ENCODE data around the gene NLRP6. TPM values are rescaled to one million over a fixed set of nuclear protein-coding genes. Genes with fewer than 3 reads are reported as not detected.
"Not testable (repeated sequence)": the region's sequence is repeated elsewhere in the genome, so short reads cannot be mapped to it uniquely, and the experiment has no call there.

Gene NLRP6
- total and polyA plus RNA-seq, 9 donors = 0.02 to 1.1 (median 0.20) TPM; not detected in 3

GRCh38 chr11:266676-267439, 11.3 kb upstream of the NLRP6 start:
- no peak for TF ChIP-seq EP300 (IDR thresholded peaks at IDR 0.05)
- no peak for TF ChIP-seq CTCF (IDR thresholded peaks at IDR 0.05)
- TF ChIP-seq POLR2A (IDR thresholded peaks at IDR 0.05) = no peak
- no peaks in the 10 kb centered on the region for H3K4me1 ChIP-seq (ENCODE audit: insufficient read depth)
- no peaks in the 10 kb centered on the region for H3K27me3 ChIP-seq
- H3K36me3 ChIP-seq = no peaks in the 10 kb centered on the region
- WGBS, 3 donors = 79 to 91% (median 89%) methylated on average over 5 to 7 of the region's 13 CpGs
- intact Hi-C loops (cut with DNase I) = no loop called here
- DNase-seq = no peak
- no peaks in the 10 kb centered on the region for H3K9me3 ChIP-seq
- no peak overlapping the region for H3K4me3 ChIP-seq
- no peak overlapping the region for H3K27ac ChIP-seq

GRCh38 chr11:267491-267994, 10.7 kb upstream of the NLRP6 start:
- WGBS, 3 donors = 43 to 46% (median 44%) methylated on average over 17 of the region's 18 CpGs
- TF ChIP-seq EP300 (IDR thresholded peaks at IDR 0.05) = no peak
- TF ChIP-seq CTCF (IDR thresholded peaks at IDR 0.05) = no peak
- no peak for TF ChIP-seq POLR2A (IDR thresholded peaks at IDR 0.05)
- H3K27me3 ChIP-seq = no peaks in the 10 kb centered on the region
- intact Hi-C loops (cut with DNase I) = no loop called here
- no peaks in the 10 kb centered on the region for H3K9me3 ChIP-seq
- no peak for DNase-seq
- H3K4me1 ChIP-seq (ENCODE audit: insufficient read depth) = no peaks in the 10 kb centered on the region
- no peak overlapping the region for H3K4me3 ChIP-seq
- no peak overlapping the region for H3K27ac ChIP-seq
- no peaks in the 10 kb centered on the region for H3K36me3 ChIP-seq

GRCh38 chr11:268716-269145, 9.5 kb upstream of the NLRP6 start:
- intact Hi-C loops (cut with DNase I); H3K4me3 ChIP-seq; H3K4me1 ChIP-seq (ENCODE audit: insufficient read depth); H3K27me3 ChIP-seq; H3K27ac ChIP-seq; H3K36me3 ChIP-seq; H3K9me3 ChIP-seq: not testable (repeated sequence)
- WGBS, 3 donors = 43 to 56% (median 45%) methylated on average over 16 of the region's 16 CpGs
- DNase-seq = peak in 1 of 5 donors; percentile 42

GRCh38 chr11:269146-269890, 8.9 kb upstream of the NLRP6 start:
- H3K4me3 ChIP-seq = no peak overlapping the region
- H3K9me3 ChIP-seq = no peaks in the 10 kb centered on the region
- WGBS, 3 donors = 40 to 52% (median 48%) methylated on average over 21 of the region's 21 CpGs
- H3K27ac ChIP-seq = no peak overlapping the region
- no peaks in the 10 kb centered on the region for H3K27me3 ChIP-seq
- intact Hi-C loops (cut with DNase I) = no loop called here
- DNase-seq = no peak
- no peaks in the 10 kb centered on the region for H3K36me3 ChIP-seq
- no peaks in the 10 kb centered on the region for H3K4me1 ChIP-seq (ENCODE audit: insufficient read depth)
- TF ChIP-seq EP300 (IDR thresholded peaks at IDR 0.05) (peak; percentile 17), CTCF (IDR thresholded peaks at IDR 0.05) (no peak)
